NT2/D1 (cell line): ENCODE measurements around the gene PHC2.

Source experiments
- SUZ12 ChIP-seq: IDR thresholded peaks from 2 replicates; pipeline ENCODE4 v1.6.1; 2011; ENCODE audit not compliant: insufficient read length, insufficient read depth; ENCODE audit errors: extremely low read depth
- YY1 ChIP-seq: IDR thresholded peaks from 2 replicates; pipeline ENCODE4 v1.6.1; 2011; ENCODE audit not compliant: insufficient read length, insufficient read depth
- ZNF274 ChIP-seq: IDR thresholded peaks from 2 replicates; pipeline ENCODE4 v1.6.1; 2011; ENCODE audit warnings: mild to moderate bottlenecking, low read depth, low read length

DNA sequence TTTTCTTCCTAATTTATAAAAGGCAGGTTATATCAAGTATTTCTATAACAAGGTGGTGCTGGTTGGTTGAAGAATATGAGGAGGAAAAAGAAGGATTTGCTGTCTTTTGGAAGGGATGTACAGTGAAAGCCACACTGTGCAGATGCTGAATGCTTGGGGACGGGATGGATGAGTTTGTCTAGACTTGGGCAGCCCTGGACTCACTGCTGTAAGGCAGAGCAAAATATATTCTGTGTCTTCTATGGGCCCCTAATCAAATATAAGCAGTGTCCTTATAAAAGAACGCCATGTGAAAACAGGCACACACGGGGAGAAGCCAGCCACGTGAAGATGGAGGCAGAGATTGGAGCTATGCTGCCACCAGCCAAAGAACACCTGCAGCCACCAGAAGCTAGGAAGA lies 47.4 kb downstream of the PHC2 start:
- TF ChIP-seq YY1 (no peak), ZNF274 (no peak), SUZ12 (no peak)
